HG02884 (cell line): ENCODE measurements around the gene PRDM13.
"Not testable (repeated sequence)": the region's sequence is repeated elsewhere in the genome, so short reads cannot be mapped to it uniquely, and the experiment has no call there.

Experiments used
- ATAC-seq: cut with Tn5 transposase; IDR thresholded peaks from one replicate; pipeline ENCODE4 v1.9.1; 2021; ENCODE audit warnings: mild to moderate bottlenecking, moderate library complexity; ENCODE audit not compliant: unreplicated experiment

PRDM13 gene

GRCh38 chr6:99622044-99622443 is 15.4 kb downstream of the PRDM13 start:
- ATAC-seq, result not testable (repeated sequence)

- no peak for ATAC-seq
Measured at GRCh38 chr6:99629293-99629692, 22.7 kb downstream of the PRDM13 start.

GRCh38 chr6:99637629-99638028 is 31.0 kb downstream of the PRDM13 start:
- no peak for ATAC-seq

- ATAC-seq, result not testable (repeated sequence)
Measured at GRCh38 chr6:99638358-99638757, 31.7 kb downstream of the PRDM13 start.

- no peak for ATAC-seq
Measured at GRCh38 chr6:99641270-99641669, 34.6 kb downstream of the PRDM13 start.

- no peak for ATAC-seq
Measured at GRCh38 chr6:99645986-99646385, 39.4 kb downstream of the PRDM13 start.

- not testable (repeated sequence) for ATAC-seq
Measured at GRCh38 chr6:99650091-99650571, 43.5 kb downstream of the PRDM13 start.

GRCh38 chr6:99660206-99660605 is 53.6 kb downstream of the PRDM13 start:
- ATAC-seq, result no peak

GRCh38 chr6:99661870-99662269 is 55.2 kb downstream of the PRDM13 start:
- ATAC-seq, result no peak

- ATAC-seq, result no peak
Measured at GRCh38 chr6:99662616-99663015, 56.0 kb downstream of the PRDM13 start.
